PC-3 (cell line): ENCODE data around the gene DHX38. TPM values are rescaled to one million over a fixed set of nuclear protein-coding genes. Genes with fewer than 3 reads are reported as not detected.

Experiments
- ATAC-seq: fragments of 200-7000 bp; cut with Tn5 transposase; 2 replicates; pipeline ENCODE4 v1.9.1; 2020; ENCODE audit warnings: mild to moderate bottlenecking, moderate library complexity
- BruUV-seq: library from RNA; stranded (reverse); fragments of 400-500 nt; replicated peaks from 2 replicates; lab custom pipeline; 2021; lab: Mats Ljungman, UMichigan
- CTCF ChIA-PET: fragments of 300-600 bp; sonication (Branson Sonifier 250); formaldehyde crosslinking; loops from one replicate; lab custom pipeline; 2022; ENCODE audit warnings: antibody characterized with exemption; lab: Charles Lee
- POLR2A ChIA-PET: fragments of 300-600 bp; sonication (Branson Sonifier 250); formaldehyde crosslinking; loops from one replicate; lab custom pipeline; 2022; ENCODE audit warnings: antibody characterized with exemption; ENCODE audit not compliant: unreplicated experiment; lab: Charles Lee
- DNase-seq: peaks from one replicate; pipeline ENCODE4 v3.0.0-alpha.2; 2015
- H2AFZ ChIP-seq: fragments of 300-600 bp; sonication (generic); 2 replicates; pipeline ENCODE4 v1.6.0; 2016; ENCODE audit warnings: antibody characterized with exemption, low read length
- H3F3A ChIP-seq: fragments of 300-600 bp; sonication (generic); one replicate; pipeline ENCODE4 v1.6.0; 2017; ENCODE audit warnings: antibody characterized with exemption, low read length, control low read depth, mild to moderate bottlenecking; ENCODE audit not compliant: unreplicated experiment
- H3K27ac ChIP-seq: fragments of 300-600 bp; sonication (generic); 2 replicates; pipeline ENCODE4 v1.5.1; 2016; ENCODE audit warnings: mild to moderate bottlenecking, low read length
- H3K27me3 ChIP-seq: fragments of 300-600 bp; sonication (generic); 2 replicates; pipeline ENCODE4 v1.6.1; 2016; ENCODE audit warnings: low read length, mixed read lengths
- H3K36me3 ChIP-seq: fragments of 300-600 bp; sonication (generic); 2 replicates; pipeline ENCODE4 v1.6.1; 2016; ENCODE audit warnings: low read depth, mixed run types, low read length, mixed read lengths
- H3K4me1 ChIP-seq: fragments of 300-600 bp; sonication (generic); 2 replicates; pipeline ENCODE4 v1.5.1; 2016; ENCODE audit warnings: low read length; ENCODE audit not compliant: insufficient read depth
- H3K4me2 ChIP-seq: fragments of 300-600 bp; sonication (generic); 2 replicates; pipeline ENCODE4 v1.6.0; 2016; ENCODE audit warnings: low read length
- H3K4me3 ChIP-seq: fragments of 300-600 bp; sonication (generic); 2 replicates; pipeline ENCODE4 v1.5.1; 2016; ENCODE audit warnings: mild to moderate bottlenecking, low read length, mixed read lengths
- H3K79me2 ChIP-seq: fragments of 300-600 bp; sonication (generic); 2 replicates; pipeline ENCODE4 v1.6.1; 2017; ENCODE audit warnings: low read length, mixed read lengths
- H3K9ac ChIP-seq: fragments of 300-600 bp; sonication (generic); 2 replicates; pipeline ENCODE4 v1.6.0; 2016; ENCODE audit warnings: mild to moderate bottlenecking, low read length
- H3K9me2 ChIP-seq: fragments of 300-600 bp; sonication (generic); replicated peaks from 2 replicates; pipeline ENCODE4 v1.6.1; 2016; ENCODE audit warnings: mixed run types, low read length, mixed read lengths
- H3K9me3 ChIP-seq: fragments of 300-600 bp; sonication (generic); 2 replicates; pipeline ENCODE4 v1.6.1; 2016; ENCODE audit warnings: low read length, mixed read lengths
- H4K20me1 ChIP-seq: fragments of 300-600 bp; sonication (generic); 2 replicates; pipeline ENCODE4 v1.6.1; 2016; ENCODE audit warnings: low read length, mixed read lengths
- EZH2 ChIP-seq: fragments of 300-600 bp; sonication (generic); IDR thresholded peaks from one replicate; pipeline ENCODE4 v1.6.1; 2017; ENCODE audit warnings: antibody characterized with exemption, mild to moderate bottlenecking, low read length; ENCODE audit not compliant: unreplicated experiment
- EZH2phosphoT487 ChIP-seq: fragments of 300-600 bp; sonication (generic); IDR thresholded peaks from 2 replicates; pipeline ENCODE4 v1.6.1; 2018; ENCODE audit warnings: mild to moderate bottlenecking, antibody characterized with exemption, low read length, borderline replicate concordance
- intact Hi-C: fragments of 100-400 bp; cut with micrococcal nuclease; formaldehyde crosslinking; loops from 2 replicates; pipeline ENCODE4 v1.9.0; 2023
- total RNA-seq: library from RNA; depleted of rRNA; stranded (reverse); fragments of >200 nt; gene quantifications from 2 replicates; pipeline ENCODE4 v1.2.3, GENCODE V29; 2014
- TF ChIP-seq, protein P1 (sequence below): fragments of 300-600 bp; sonication (generic); conservative IDR thresholded peaks from 2 replicates; pipeline ENCODE4 v1.5.1; 2017; ENCODE audit warnings: antibody characterized with exemption, low read depth, mild to moderate bottlenecking, low read length

Gene DHX38
- total RNA-seq, 1 experiment from 2014 or later, result 61.2 TPM

DNA sequence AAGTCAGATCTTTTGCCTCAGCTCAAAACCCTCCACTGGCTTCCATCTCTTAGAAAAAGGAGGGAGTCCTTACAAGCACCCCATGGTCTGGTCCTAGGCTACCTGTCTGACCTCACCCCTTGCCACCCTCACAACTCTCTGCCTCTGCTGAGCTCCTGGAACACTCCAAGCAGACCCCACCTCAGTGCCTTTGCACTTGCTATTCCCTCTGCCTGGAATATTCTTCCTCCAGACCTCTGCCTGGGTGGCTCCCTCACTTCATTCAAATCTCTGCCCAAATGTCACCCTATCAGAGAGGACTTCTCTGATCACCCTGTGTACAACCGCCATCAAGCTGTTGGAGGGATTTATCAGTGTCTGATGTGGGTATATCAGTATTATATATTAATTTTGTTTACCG lies 40.9 kb downstream of the DHX38 start:
- no peak overlapping the region for H3K4me3 ChIP-seq
- ChIA-PET POLR2A (no interaction called here), CTCF (interaction anchor here (0.6 kb wide), 1 partner anchor 246 kb away, joined by 3 read pairs; no protein-coding TSS in a partner anchor)
- no peak overlapping the region for H2AFZ ChIP-seq
- no peaks in the 10 kb centered on the region for H3K27me3 ChIP-seq
- ATAC-seq, result no peak
- H3F3A ChIP-seq, result no peaks in the 10 kb centered on the region
- no peaks in the 10 kb centered on the region for H3K9me3 ChIP-seq
- H4K20me1 ChIP-seq, result no peaks in the 10 kb centered on the region
- no peak for DNase-seq
- no peak overlapping the region for H3K4me2 ChIP-seq
- H3K27ac ChIP-seq, result no peak overlapping the region
- TF ChIP-seq, protein P1, sequence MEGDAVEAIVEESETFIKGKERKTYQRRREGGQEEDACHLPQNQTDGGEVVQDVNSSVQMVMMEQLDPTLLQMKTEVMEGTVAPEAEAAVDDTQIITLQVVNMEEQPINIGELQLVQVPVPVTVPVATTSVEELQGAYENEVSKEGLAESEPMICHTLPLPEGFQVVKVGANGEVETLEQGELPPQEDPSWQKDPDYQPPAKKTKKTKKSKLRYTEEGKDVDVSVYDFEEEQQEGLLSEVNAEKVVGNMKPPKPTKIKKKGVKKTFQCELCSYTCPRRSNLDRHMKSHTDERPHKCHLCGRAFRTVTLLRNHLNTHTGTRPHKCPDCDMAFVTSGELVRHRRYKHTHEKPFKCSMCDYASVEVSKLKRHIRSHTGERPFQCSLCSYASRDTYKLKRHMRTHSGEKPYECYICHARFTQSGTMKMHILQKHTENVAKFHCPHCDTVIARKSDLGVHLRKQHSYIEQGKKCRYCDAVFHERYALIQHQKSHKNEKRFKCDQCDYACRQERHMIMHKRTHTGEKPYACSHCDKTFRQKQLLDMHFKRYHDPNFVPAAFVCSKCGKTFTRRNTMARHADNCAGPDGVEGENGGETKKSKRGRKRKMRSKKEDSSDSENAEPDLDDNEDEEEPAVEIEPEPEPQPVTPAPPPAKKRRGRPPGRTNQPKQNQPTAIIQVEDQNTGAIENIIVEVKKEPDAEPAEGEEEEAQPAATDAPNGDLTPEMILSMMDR, result no peak
- TF ChIP-seq EZH2phosphoT487 (no peak), EZH2 (no peak)
- H3K9ac ChIP-seq, result no peak overlapping the region
- intact Hi-C loops, result no loop called here
- BruUV-seq, result no TSS peak
- H3K36me3 ChIP-seq, result no peaks in the 10 kb centered on the region
- no peaks in the 10 kb centered on the region for H3K9me2 ChIP-seq
- no peaks in the 10 kb centered on the region for H3K4me1 ChIP-seq
- no peaks in the 10 kb centered on the region for H3K79me2 ChIP-seq

DNA sequence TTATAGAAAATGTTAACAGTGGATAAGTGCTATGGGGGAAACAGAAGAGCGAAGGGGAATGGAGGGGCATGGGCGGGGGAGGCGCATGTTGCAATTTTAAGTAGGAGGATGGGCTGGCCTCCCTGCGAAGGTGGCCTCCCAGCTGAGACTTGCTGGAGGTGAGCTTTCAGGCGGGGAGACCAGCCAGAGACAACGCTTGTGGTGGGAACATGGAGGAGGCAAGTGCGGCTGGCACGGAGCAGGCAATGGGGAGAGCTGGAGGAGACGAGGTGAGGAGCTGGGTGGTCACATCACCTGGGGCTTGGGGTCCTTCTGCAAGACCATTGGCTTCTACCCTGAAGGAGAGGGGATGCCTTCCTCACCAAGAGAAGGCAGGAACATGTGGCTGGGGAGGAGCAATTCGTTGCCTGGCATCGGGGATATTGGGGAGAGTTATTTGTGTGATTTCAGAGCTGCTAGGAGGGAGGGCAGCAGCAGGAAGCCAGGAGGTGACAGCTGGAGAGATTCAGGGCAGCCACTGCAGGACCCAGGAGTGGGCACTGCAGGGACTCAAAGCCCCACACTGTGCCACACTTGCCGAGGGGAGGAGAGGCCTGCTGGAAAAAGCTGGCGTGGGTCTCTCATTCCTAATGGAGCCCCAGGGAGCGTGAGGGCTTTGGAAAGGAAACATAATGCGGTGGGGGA lies 43.9 kb downstream of the DHX38 start:
- Histone ChIP-seq H3K4me1 (no peaks in the 10 kb centered on the region), H3K27me3 (no peaks in the 10 kb centered on the region), H2AFZ (no peak overlapping the region), H3K9ac (no peak overlapping the region), H3K27ac (no peak overlapping the region), H3K9me2 (no peaks in the 10 kb centered on the region), H3K4me2 (no peak overlapping the region), H3K79me2 (no peaks in the 10 kb centered on the region), H4K20me1 (no peaks in the 10 kb centered on the region), H3F3A (no peaks in the 10 kb centered on the region), H3K4me3 (no peak overlapping the region), H3K36me3 (no peaks in the 10 kb centered on the region), H3K9me3 (no peaks in the 10 kb centered on the region)
- intact Hi-C loops, result no loop called here
- TF ChIP-seq EZH2phosphoT487, result no peak
- TF ChIP-seq, protein P1, result no peak
- no peak for TF ChIP-seq EZH2
- CTCF ChIA-PET, result no interaction called here
- POLR2A ChIA-PET, result no interaction called here
- no peak for DNase-seq
- BruUV-seq, result no TSS peak
- no peak for ATAC-seq

DNA sequence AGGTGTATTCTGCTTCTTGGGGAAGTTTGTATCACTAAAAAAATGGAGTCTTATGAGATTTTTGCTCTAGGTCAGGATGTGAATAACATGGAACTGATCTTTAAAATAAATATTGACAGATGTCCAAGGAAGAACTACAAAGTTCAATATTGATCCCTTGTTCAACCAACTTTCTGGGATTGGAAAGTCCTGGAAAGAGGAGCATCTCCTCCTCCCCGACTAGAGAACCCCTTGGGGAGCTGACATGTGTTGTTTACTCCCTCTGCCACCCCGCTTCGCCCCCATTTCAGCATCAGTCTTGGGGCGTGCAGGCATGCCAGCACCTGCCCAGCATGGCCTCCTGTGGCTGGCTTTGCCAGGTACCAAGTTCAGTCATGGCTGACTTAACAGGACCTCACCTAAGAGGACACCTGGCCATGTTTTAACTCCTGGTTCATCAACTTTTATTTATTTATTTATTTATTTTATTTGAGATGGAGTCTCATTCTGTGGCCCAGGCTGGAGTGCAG lies 44.5 kb downstream of the DHX38 start:
- H3K36me3 ChIP-seq, result no peaks in the 10 kb centered on the region
- CTCF ChIA-PET, result no interaction called here
- H3K27me3 ChIP-seq, result no peaks in the 10 kb centered on the region
- no peaks in the 10 kb centered on the region for H3K79me2 ChIP-seq
- no peaks in the 10 kb centered on the region for H3K4me1 ChIP-seq
- TF ChIP-seq EZH2phosphoT487 (no peak), EZH2 (no peak)
- TF ChIP-seq, protein P1, result no peak
- H3K4me3 ChIP-seq, result no peak overlapping the region
- H3K9ac ChIP-seq, result no peak overlapping the region
- POLR2A ChIA-PET, result no interaction called here
- H3K9me3 ChIP-seq, result no peaks in the 10 kb centered on the region
- DNase-seq (no peak), ATAC-seq (no peak)
- no TSS peak for BruUV-seq
- H4K20me1 ChIP-seq, result no peaks in the 10 kb centered on the region
- H3K9me2 ChIP-seq, result no peaks in the 10 kb centered on the region
- intact Hi-C loops, result no loop called here
- no peak overlapping the region for H3K27ac ChIP-seq
- no peak overlapping the region for H3K4me2 ChIP-seq
- no peak overlapping the region for H2AFZ ChIP-seq
- no peaks in the 10 kb centered on the region for H3F3A ChIP-seq
